ENCODE measurements around the gene YPEL5. TPM values are rescaled to one million over a fixed set of nuclear protein-coding genes. Genes with fewer than 3 reads are reported as not detected.
"Not testable (repeated sequence)": the region's sequence is repeated elsewhere in the genome, so short reads cannot be mapped to it uniquely, and the experiment has no call there.

YPEL5 gene
- total RNA-seq (2014; rRNA removed): 29.9 TPM in 2 replicates
- Bru-seq, nascent RNA: percentile 89 among the genes with signal in this experiment
- percentile 91 among the genes with signal in this experiment for BruChase-seq, experiment 1, labeled RNA remaining after a 6-hour chase
- percentile 91 among the genes with signal in this experiment for BruChase-seq, experiment 2, labeled RNA remaining after a 2-hour chase
- long read RNA-seq, transcript YPEL5-201 (3 exons, 2,182 nt): major isoform, 112 of 128 reads
- long read RNA-seq, transcript YPEL5-202 (4 exons, 2,499 nt): minor isoform, 5 of 128 reads
- long read RNA-seq, partial matches to known transcripts: 0 of 128 reads
- long read RNA-seq, other reads (novel, unspliced or antisense): 9 of 128 reads

DNA sequence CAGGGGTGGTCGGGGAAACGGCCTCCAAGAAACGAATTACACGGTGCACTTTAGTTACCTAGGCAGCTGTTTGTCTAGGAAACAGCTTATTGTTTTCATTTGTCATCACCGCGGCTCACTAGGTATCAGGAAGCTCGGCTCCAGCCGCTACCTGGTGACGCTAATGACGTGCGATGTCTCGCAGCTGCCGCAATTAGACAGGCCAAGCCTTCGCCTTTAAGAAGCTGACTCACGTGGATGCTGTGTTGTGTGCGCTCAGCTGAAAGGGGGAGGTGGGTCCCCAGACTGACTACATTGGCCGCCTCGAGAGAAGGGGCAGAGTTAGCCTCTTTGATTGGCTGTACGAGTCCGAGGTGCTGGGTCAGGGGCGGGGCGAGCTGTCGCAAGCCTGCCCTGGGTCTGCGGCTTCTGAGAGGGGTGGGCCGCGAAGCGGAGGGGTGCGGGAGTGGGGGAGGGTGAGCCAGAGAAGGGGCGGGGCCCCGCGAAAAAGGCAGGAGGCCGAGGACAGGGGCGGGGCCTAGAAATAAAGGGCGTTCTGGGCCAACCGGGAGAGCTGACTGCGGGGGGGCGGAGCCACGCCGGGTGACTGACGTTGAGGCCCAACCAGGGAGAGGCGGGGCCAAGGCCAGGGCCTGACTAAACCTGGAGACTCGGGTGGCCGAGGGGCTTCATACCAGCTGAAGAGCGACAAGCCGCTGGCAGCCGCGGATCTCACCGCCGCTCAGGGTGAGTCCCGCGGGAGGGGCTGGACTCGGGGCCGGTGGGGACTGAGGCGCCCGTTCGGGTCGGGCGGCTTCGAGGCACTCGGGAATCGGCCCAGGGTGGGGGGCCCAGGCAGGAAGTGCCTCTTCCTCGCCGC is at the start of gene YPEL5:
TSS of gene YPEL5 (plus strand) at position 671 of the 859 bp plus-strand sequence. CDS start 9,645 bp downstream, outside the sequence.
- no peaks in the 10 kb centered on the region for H3K9me2 ChIP-seq (replicated peaks; ENCODE audit: low read length)
- peak within 1 kb of the TSS; percentile 93 for H3K4me3 ChIP-seq (ENCODE audit: low read length)
- TF ChIP-seq EZH2 (IDR thresholded peaks at IDR 0.05; ENCODE audit: low read length, unreplicated experiment): no peak
- H3F3A ChIP-seq (ENCODE audit: low read length, unreplicated experiment): no peaks in the 10 kb centered on the region
- peak within 1 kb of the TSS; percentile 94 for H3K4me2 ChIP-seq (ENCODE audit: low read length)
- intact Hi-C loops (cut with micrococcal nuclease): no loop called here
- CTCF ChIA-PET: interaction anchor here (0.6 to 1.7 kb wide), 3 partner anchors 18 to 565 kb away, joined by 4 to 13 read pairs (median 9); no protein-coding TSS in a partner anchor
- H3K36me3 ChIP-seq (ENCODE audit: low read depth, low read length): no peaks in the 10 kb centered on the region
- H4K20me1 ChIP-seq (ENCODE audit: low read length): no peaks in the 10 kb centered on the region
- peak within 1 kb of the TSS; percentile 87 for H3K9ac ChIP-seq (ENCODE audit: low read length)
- peaks cover 37% of the 10 kb centered on the region for H3K4me1 ChIP-seq (ENCODE audit: insufficient read depth, low read length)
- H3K27ac ChIP-seq (ENCODE audit: low read length): no peak within 1 kb of the TSS
- peak within 1 kb of the TSS; percentile 95 for H2AFZ ChIP-seq (ENCODE audit: low read length)
- ATAC-seq (peak; percentile 94), DNase-seq (peak; percentile 96)
- H3K27me3 ChIP-seq (ENCODE audit: low read length): no peaks in the 10 kb centered on the region
- peaks cover 11% of the 10 kb centered on the region; the same call in 1 of the 2 replicates for H3K79me2 ChIP-seq (ENCODE audit: low read length)
- POLR2A ChIA-PET (ENCODE audit: unreplicated experiment): interaction anchor here (0.6 to 0.7 kb wide), 8 partner anchors 23 to 1337 kb away, joined by 3 to 14 read pairs (median 4); no protein-coding TSS in a partner anchor
- BruUV-seq (replicated peaks): no TSS peak
- no peaks in the 10 kb centered on the region for H3K9me3 ChIP-seq (ENCODE audit: low read length)

DNA sequence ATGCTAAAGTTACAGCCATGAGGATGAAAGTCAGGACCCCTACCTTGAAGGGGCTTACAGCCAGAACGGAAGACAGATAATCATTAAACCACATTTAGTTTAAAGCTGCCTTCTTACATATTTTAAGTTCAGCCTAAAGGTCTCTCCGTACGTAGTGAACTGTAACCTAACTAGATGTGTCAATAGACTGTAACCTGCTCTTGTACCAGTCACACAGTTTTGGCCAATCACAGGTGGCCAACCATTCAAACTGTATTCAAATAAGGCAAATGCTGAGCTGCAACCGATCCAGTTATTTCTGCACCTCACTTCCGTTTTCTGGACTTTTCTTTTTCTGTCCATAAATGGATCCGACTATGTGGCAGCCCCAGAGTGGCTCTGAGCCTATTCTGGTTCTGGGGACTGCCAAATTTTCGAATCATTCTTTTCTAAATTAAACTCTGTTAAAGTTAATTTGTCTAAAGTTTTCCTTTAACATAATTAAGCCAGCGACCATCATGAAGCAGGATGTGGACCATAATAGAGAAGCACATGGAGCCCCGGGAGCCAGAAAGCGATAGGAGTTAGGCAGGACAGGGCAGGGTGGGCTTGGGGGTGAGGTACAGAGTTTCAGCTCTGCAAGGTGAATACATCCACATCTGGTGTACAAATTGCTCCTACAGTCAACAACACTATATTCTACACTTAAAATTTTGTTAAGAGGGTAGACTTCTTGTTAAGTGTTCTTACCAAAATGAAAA is 48.4 kb upstream of the YPEL5 start:
- intact Hi-C loops (cut with micrococcal nuclease): no loop called here
- TF ChIP-seq, protein P1, sequence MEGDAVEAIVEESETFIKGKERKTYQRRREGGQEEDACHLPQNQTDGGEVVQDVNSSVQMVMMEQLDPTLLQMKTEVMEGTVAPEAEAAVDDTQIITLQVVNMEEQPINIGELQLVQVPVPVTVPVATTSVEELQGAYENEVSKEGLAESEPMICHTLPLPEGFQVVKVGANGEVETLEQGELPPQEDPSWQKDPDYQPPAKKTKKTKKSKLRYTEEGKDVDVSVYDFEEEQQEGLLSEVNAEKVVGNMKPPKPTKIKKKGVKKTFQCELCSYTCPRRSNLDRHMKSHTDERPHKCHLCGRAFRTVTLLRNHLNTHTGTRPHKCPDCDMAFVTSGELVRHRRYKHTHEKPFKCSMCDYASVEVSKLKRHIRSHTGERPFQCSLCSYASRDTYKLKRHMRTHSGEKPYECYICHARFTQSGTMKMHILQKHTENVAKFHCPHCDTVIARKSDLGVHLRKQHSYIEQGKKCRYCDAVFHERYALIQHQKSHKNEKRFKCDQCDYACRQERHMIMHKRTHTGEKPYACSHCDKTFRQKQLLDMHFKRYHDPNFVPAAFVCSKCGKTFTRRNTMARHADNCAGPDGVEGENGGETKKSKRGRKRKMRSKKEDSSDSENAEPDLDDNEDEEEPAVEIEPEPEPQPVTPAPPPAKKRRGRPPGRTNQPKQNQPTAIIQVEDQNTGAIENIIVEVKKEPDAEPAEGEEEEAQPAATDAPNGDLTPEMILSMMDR (conservative IDR thresholded peaks at IDR 0.05; ENCODE audit: low read depth, low read length): no peak
- TF ChIP-seq EZH2phosphoT487 (IDR thresholded peaks at IDR 0.05; ENCODE audit: borderline replicate concordance, low read length) (no peak), EZH2 (IDR thresholded peaks at IDR 0.05; ENCODE audit: low read length, unreplicated experiment) (no peak)
- no peaks in the 10 kb centered on the region for H3F3A ChIP-seq (ENCODE audit: low read length, unreplicated experiment)
- H3K9me2 ChIP-seq (replicated peaks; ENCODE audit: low read length): no peaks in the 10 kb centered on the region
- BruUV-seq (replicated peaks): no TSS peak
- H3K36me3 ChIP-seq (ENCODE audit: low read depth, low read length): no peaks in the 10 kb centered on the region
- no peaks in the 10 kb centered on the region for H3K79me2 ChIP-seq (ENCODE audit: low read length)
- no peaks in the 10 kb centered on the region for H3K9me3 ChIP-seq (ENCODE audit: low read length)
- no peak overlapping the region for H3K9ac ChIP-seq (ENCODE audit: low read length)
- CTCF ChIA-PET: no interaction called here
- H3K27ac ChIP-seq (ENCODE audit: low read length): no peak overlapping the region
- H3K4me2 ChIP-seq (ENCODE audit: low read length): no peak overlapping the region
- H3K4me1 ChIP-seq (ENCODE audit: insufficient read depth, low read length): no peaks in the 10 kb centered on the region
- H4K20me1 ChIP-seq (ENCODE audit: low read length): no peaks in the 10 kb centered on the region
- DNase-seq (no peak), ATAC-seq (no peak)
- H2AFZ ChIP-seq (ENCODE audit: low read length): no peak overlapping the region
- POLR2A ChIA-PET (ENCODE audit: unreplicated experiment): no interaction called here
- no peak overlapping the region for H3K4me3 ChIP-seq (ENCODE audit: low read length)
- 0 out of 2 replicates have a peak, but pooled peaks cover 8% of the 10 kb centered on the region for H3K27me3 ChIP-seq (ENCODE audit: low read length)

DNA sequence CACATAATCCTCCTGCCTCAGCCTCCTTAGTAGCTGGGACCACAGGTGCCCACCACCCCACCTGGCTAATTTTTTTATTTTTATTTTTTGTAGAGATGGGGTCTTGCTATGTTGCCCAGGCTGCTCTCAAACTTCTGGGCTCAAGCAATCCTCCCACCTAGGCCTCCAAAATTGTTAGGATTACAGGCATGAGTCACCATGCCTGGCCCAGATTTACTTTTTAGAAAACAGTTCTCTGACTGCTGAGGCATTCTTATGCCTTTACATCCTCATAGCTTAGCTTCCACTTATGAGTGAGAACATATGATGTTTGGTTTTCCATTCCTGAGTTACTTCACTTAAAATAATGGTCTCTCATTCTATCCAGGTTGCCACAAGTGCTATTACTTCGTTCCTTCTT is 47.4 kb upstream of the YPEL5 start:
- H3K4me3 ChIP-seq (ENCODE audit: low read length); H2AFZ ChIP-seq (ENCODE audit: low read length); CTCF ChIA-PET; H3K27me3 ChIP-seq (ENCODE audit: low read length); H3K9me3 ChIP-seq (ENCODE audit: low read length); BruUV-seq (replicated peaks); H3K79me2 ChIP-seq (ENCODE audit: low read length); H4K20me1 ChIP-seq (ENCODE audit: low read length); H3K9me2 ChIP-seq (replicated peaks; ENCODE audit: low read length); H3K4me1 ChIP-seq (ENCODE audit: insufficient read depth, low read length); ATAC-seq; POLR2A ChIA-PET (ENCODE audit: unreplicated experiment); H3K4me2 ChIP-seq (ENCODE audit: low read length); intact Hi-C loops (cut with micrococcal nuclease); H3K9ac ChIP-seq (ENCODE audit: low read length); DNase-seq; H3F3A ChIP-seq (ENCODE audit: low read length, unreplicated experiment); H3K36me3 ChIP-seq (ENCODE audit: low read depth, low read length); H3K27ac ChIP-seq (ENCODE audit: low read length): not testable (repeated sequence)

DNA sequence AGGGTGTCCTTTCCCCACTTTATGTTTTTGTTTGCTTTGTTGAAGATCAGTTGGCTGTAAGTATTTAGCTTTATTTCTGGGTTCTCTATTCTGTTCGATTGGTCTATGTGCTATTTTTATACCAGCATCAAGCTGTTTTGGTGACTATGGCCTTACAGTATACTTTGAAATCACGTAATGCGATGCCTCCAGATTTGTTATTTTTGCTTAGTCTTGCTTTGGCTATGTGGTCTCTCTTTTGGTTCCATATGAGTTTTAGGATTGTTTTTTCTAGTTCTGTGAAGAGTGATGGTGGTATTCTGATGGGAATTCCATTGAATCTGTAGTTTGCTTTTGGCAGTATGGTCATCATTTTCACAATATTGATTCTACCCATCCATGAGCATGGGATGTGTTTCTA is 46.1 kb upstream of the YPEL5 start:
- H3K27me3 ChIP-seq (ENCODE audit: low read length); H3K27ac ChIP-seq (ENCODE audit: low read length); H3K79me2 ChIP-seq (ENCODE audit: low read length); DNase-seq; H3K9me3 ChIP-seq (ENCODE audit: low read length); H3K4me3 ChIP-seq (ENCODE audit: low read length); BruUV-seq (replicated peaks); H3K36me3 ChIP-seq (ENCODE audit: low read depth, low read length); ATAC-seq; H3F3A ChIP-seq (ENCODE audit: low read length, unreplicated experiment); H2AFZ ChIP-seq (ENCODE audit: low read length); H3K9ac ChIP-seq (ENCODE audit: low read length); H3K9me2 ChIP-seq (replicated peaks; ENCODE audit: low read length); intact Hi-C loops (cut with micrococcal nuclease); H4K20me1 ChIP-seq (ENCODE audit: low read length); H3K4me1 ChIP-seq (ENCODE audit: insufficient read depth, low read length); POLR2A ChIA-PET (ENCODE audit: unreplicated experiment); H3K4me2 ChIP-seq (ENCODE audit: low read length); CTCF ChIA-PET: not testable (repeated sequence)

Measured in PC-3 (cell line).